Naive thymus-derived CD8-positive, alpha-beta T cell (primary cell): ENCODE measurements around the gene ARHGAP25. TPM values are rescaled to one million over a fixed set of nuclear protein-coding genes. Genes with fewer than 3 reads are reported as not detected.

Experiments used
- ATAC-seq, 2 donors: fragments of 150-1000 bp; cut with Tn5 transposase in 1 of 2; sonication (Bioruptor Pico), chemical (Tn5 transposase) in 1 of 2; 1 replicate in 1 of 2; 2 replicates in 1 of 2; pipeline ENCODE4 v1.10.0; 2021; ENCODE audit warnings: mild to moderate bottlenecking in 2 of 2, moderate library complexity in 2 of 2
- POLR2A ChIA-PET: fragments of 350-600 bp; sonication (Branson Sonifier 250); formaldehyde crosslinking; loops from one replicate; lab custom pipeline; 2021; ENCODE audit warnings: antibody characterized with exemption; lab: Charles Lee
- DNase-seq, 10 donors: peaks; one replicate each; pipeline versions ENCODE4 v3.0.0 to v3.0.0-alpha.2; 2020 to 2022
- H3K27ac Mint-ChIP-seq, 10 donors: one replicate each; pipeline ENCODE4 v1.8.0; 2020 to 2022; ENCODE audit warnings: mild to moderate bottlenecking in 10 of 10, mixed read lengths in 10 of 10, moderate library complexity in 4 of 10, inconsistent platforms in 1 of 10
- H3K27me3 Mint-ChIP-seq, 5 donors: one replicate each; pipeline ENCODE4 v1.8.0; 2021 to 2022; ENCODE audit warnings: mixed read lengths in 5 of 5
- H3K36me3 Mint-ChIP-seq, 3 donors: one replicate each; pipeline ENCODE4 v1.8.0; 2020 to 2022; ENCODE audit warnings: mixed read lengths in 3 of 3, mild to moderate bottlenecking in 2 of 3, inconsistent platforms in 1 of 3
- H3K4me1 Mint-ChIP-seq, 4 donors: one replicate each; pipeline ENCODE4 v1.8.0; 2021 to 2022; ENCODE audit warnings: mixed read lengths in 4 of 4
- H3K4me3 Mint-ChIP-seq, 10 donors: one replicate each; pipeline ENCODE4 v1.8.0; 2020 to 2022; ENCODE audit warnings: mild to moderate bottlenecking in 10 of 10, mixed read lengths in 10 of 10, moderate library complexity in 6 of 10, inconsistent platforms in 1 of 10
- H3K9me3 Mint-ChIP-seq, 9 donors: one replicate each; pipeline ENCODE4 v1.8.0; 2020 to 2022; ENCODE audit warnings: mixed read lengths in 9 of 9, mild to moderate bottlenecking in 3 of 9, inconsistent platforms in 1 of 9, moderate library complexity in 1 of 9
- polyA plus RNA-seq, 3 donors: library from polyadenylated mRNA; unstranded; fragments of 300-500 nt; fragmentation: Illumina TruSeq; gene quantifications; one replicate each; pipeline ENCODE4 v1.2.3, GENCODE V29; 2021
- total RNA-seq, 8 experiments: library from RNA in 2 of 8; stranded (reverse) in 2 of 8; gene quantifications; one replicate each; pipeline ENCODE4 v1.2.3 and lab custom pipeline; 2021 to 2026

Gene ARHGAP25
- total and polyA plus RNA-seq, 5 experiments from 2014 or later = 76.5 to 124 (median 104) TPM

DNA sequence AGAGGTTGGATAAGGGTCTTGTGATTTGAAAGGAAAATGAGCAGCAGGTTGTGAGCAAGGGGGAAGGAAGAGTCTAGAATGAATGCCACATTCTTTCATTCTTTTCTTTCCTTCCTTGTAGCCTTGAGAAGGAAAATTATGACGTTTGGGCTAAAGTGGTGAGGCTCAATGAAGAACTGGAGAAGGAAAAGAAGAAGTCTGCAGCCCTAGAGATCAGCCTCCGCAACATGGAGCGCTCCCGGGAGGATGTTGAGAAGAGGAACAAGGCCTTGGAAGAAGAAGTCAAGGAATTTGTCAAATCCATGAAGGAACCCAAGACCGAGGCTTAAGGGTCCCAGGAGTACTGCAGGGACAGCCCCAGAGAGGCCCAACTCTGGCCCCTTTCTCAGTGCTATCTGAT, 91.3 kb downstream of the ARHGAP25 start:
- Mint-ChIP-seq H3K9me3 (no peaks in the 10 kb centered on the region), H3K36me3 (peaks cover 7 to 69% (median 20%) of the 10 kb centered on the region in 3 donors), H3K27ac (peak overlapping the region; percentile 28 to 96 (median 80)), H3K27me3 (no peaks in the 10 kb centered on the region), H3K4me1 (peaks cover 28 to 73% (median 44%) of the 10 kb centered on the region in 4 donors), H3K4me3 (no peak overlapping the region)
- DNase-seq = no peak
- ATAC-seq = no peak
- POLR2A ChIA-PET = interaction anchor here (1.6 kb wide), 1 partner anchor 8 kb away, joined by 3 read pairs; no protein-coding TSS in a partner anchor

DNA sequence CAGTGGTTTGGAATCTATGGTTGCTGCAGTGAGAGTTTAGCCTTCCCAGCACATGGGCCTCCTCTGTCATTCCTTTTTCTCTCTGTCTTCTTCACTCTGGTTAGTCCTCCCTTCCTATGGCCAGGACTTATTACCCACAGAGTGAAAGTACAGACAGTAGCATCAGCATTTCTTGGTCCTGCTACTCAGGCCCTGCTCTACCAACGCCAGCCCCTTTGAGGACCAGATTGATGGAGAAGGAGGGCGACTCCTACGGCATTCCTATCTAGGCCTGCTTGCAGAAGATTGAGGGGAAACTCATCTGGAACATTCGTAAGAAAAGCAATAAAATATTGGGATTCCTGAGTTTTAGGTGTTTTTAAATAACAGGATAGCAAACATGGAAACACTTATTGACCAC, 93.1 kb downstream of the ARHGAP25 start:
- POLR2A ChIA-PET = interaction anchor here (1.2 kb wide), 1 partner anchor 80 kb away, joined by 3 read pairs; no protein-coding TSS in a partner anchor

GRCh38 chr2:68828887-68829708, 94.5 kb downstream of the ARHGAP25 start:
- Mint-ChIP-seq H3K4me3 (peak overlapping the region; percentile 46 to 93 (median 79)), H3K4me1 (peaks cover 33 to 78% (median 67%) of the 10 kb centered on the region in 4 donors), H3K27ac (peak overlapping the region; percentile 87 to 98 (median 92)), H3K9me3 (no peaks in the 10 kb centered on the region), H3K36me3 (peaks cover 4 to 39% (median 8%) of the 10 kb centered on the region in 3 donors), H3K27me3 (no peaks in the 10 kb centered on the region)
- POLR2A ChIA-PET = interaction anchor here (0.8 to 2.8 kb wide), 16 partner anchors 10 to 362 kb away, joined by 3 to 14 read pairs (median 4); partner anchors contain the start of genes APLF and FBXO48
- DNase-seq (peak; percentile 41 to 86 (median 62)), ATAC-seq (peak; percentile 71 to 83)

More for the DNA sequence above, 93.1 kb downstream of the ARHGAP25 start:
- no peak for DNase-seq
- Mint-ChIP-seq H3K27ac (peak overlapping the region; percentile 87 to 98 (median 92)), H3K4me3 (peak overlapping the region in 1 of 10 donors; percentile 8), H3K36me3 (peaks cover 7 to 51% (median 17%) of the 10 kb centered on the region in 3 donors), H3K27me3 (no peaks in the 10 kb centered on the region), H3K9me3 (no peaks in the 10 kb centered on the region), H3K4me1 (peaks cover 39 to 86% (median 61%) of the 10 kb centered on the region in 4 donors)
- no peak for ATAC-seq

DNA sequence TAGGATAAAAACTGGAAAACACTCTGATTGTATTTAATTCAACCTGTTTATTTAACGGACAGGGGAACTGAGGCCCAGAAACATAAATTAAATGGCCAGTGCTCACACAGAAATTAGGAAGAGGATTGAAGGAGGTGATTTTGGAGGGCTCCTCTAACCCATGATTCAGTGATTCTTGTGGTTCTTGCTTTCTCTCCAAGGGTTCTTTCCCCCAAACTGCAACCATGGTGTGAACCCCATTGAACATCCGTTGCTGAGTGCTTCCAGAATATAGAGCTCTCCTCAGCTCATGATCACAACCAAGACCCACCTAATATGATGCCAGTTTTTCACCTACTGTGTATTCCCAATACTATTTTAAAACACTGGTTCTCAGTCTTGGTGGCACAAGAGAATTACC, 95.1 kb downstream of the ARHGAP25 start:
- peak in 1 of 10 donors; percentile 26 for DNase-seq
- Mint-ChIP-seq H3K36me3 (peaks cover 4 to 32% (median 6%) of the 10 kb centered on the region in 3 donors), H3K4me3 (peak overlapping the region; percentile 46 to 93 (median 79)), H3K27ac (peak overlapping the region; percentile 87 to 98 (median 92)), H3K9me3 (no peaks in the 10 kb centered on the region), H3K27me3 (no peaks in the 10 kb centered on the region), H3K4me1 (peaks cover 32 to 75% (median 69%) of the 10 kb centered on the region in 4 donors)
- POLR2A ChIA-PET = interaction anchor here (0.8 to 2.8 kb wide), 15 partner anchors 9 to 363 kb away, joined by 3 to 14 read pairs (median 4); partner anchors contain the start of genes APLF and FBXO48
- peak; percentile 33 to 50 for ATAC-seq

- Mint-ChIP-seq H3K36me3 (peaks cover 0 to 12% (median 0%) of the 10 kb centered on the region in 3 donors), H3K9me3 (no peaks in the 10 kb centered on the region), H3K4me3 (peak overlapping the region in 9 of 10 donors; percentile 49 to 72 (median 56)), H3K27me3 (no peaks in the 10 kb centered on the region), H3K27ac (peak overlapping the region in 9 of 10 donors; percentile 55 to 96 (median 88)), H3K4me1 (peaks cover 34 to 88% (median 64%) of the 10 kb centered on the region in 4 donors)
- POLR2A ChIA-PET = interaction anchor here (1.7 kb wide), 1 partner anchor 16 kb away, joined by 4 read pairs; no protein-coding TSS in a partner anchor
- DNase-seq (no peak), ATAC-seq (peak in 1 of 2 donors; percentile 38)
These were observed 97.1 kb downstream of the ARHGAP25 start for GRCh38 chr2:68831686-68832232.

- Mint-ChIP-seq H3K9me3 (no peaks in the 10 kb centered on the region), H3K27me3 (no peaks in the 10 kb centered on the region), H3K4me1 (peaks cover 37 to 93% (median 66%) of the 10 kb centered on the region in 4 donors), H3K4me3 (peak overlapping the region in 9 of 10 donors; percentile 49 to 72 (median 56)), H3K36me3 (peaks cover 0 to 9% (median 0%) of the 10 kb centered on the region in 3 donors), H3K27ac (peak overlapping the region; percentile 55 to 96 (median 86))
- DNase-seq (peak in 4 of 10 donors; percentile 4 to 42 (median 11)), ATAC-seq (peak in 1 of 2 donors; percentile 54)
- POLR2A ChIA-PET = no interaction called here
These were observed 97.7 kb downstream of the ARHGAP25 start for GRCh38 chr2:68832233-68832869.

DNA sequence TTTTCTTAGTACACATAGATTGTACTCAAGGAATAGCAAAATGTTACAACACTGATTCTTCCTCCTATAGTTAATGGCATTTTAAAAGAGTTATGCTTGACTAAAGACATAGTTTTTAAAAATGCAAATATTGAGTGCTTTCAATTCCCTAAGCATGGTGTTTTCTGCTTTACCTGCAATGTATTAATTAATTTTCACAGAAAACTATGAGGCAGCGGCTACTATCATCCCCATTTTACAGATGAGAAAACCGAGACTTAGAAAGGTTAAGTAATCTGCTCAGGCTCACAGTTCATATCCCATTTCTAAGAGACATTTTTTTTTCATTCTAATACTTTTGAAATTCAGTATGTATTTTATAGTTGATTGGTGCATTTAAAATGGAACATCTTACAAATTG, 98.6 kb downstream of the ARHGAP25 start:
- Mint-ChIP-seq H3K27ac (peak overlapping the region in 5 of 10 donors; percentile 55 to 96 (median 88)), H3K27me3 (no peaks in the 10 kb centered on the region), H3K4me1 (peaks cover 37 to 93% (median 64%) of the 10 kb centered on the region in 4 donors), H3K4me3 (no peak overlapping the region), H3K9me3 (no peaks in the 10 kb centered on the region), H3K36me3 (peaks cover 0 to 1% (median 0%) of the 10 kb centered on the region in 3 donors)
- DNase-seq = no peak
- ATAC-seq = no peak
- POLR2A ChIA-PET = interaction anchor here (1.1 kb wide), 1 partner anchor 81 kb away, joined by 3 read pairs; no protein-coding TSS in a partner anchor

DNA sequence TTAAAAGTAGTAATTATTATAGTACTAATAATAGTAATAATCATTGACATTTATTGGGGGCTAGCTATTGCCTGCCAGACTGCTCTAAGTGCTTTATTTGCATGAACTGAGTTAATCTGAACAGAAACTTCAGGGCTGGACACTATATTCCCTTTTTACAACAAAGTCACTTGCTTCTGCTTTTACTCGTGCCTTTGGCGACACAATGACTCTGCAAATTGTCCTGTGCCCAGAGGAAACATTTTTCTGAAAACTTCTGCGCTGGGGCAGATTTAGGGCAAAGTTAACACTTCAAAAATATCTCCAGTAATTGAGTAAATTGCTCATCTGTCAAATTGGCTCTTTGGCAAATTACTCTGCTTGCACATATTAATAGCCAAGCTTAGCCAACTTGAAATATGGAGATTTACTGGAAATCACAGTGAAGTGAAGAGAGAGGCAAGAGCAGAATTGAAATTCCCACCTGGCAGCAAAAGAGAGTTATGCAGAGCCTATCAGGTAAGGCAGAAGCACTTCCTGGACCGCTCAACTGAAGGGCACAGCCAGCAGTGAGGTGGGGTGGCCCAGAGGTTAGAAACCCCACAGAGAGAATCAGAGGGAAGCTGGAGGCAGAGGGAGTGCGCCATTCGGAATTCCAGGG, 100.2 kb downstream of the ARHGAP25 start:
- no peak for ATAC-seq
- peak overlapping the region in 4 of 10 donors; percentile 12 to 40 (median 31) for H3K27ac Mint-ChIP-seq
- no peaks in the 10 kb centered on the region for H3K36me3 Mint-ChIP-seq
- H3K9me3 Mint-ChIP-seq = no peaks in the 10 kb centered on the region
- H3K4me1 Mint-ChIP-seq = peaks cover 24 to 76% (median 47%) of the 10 kb centered on the region in 4 donors
- no peaks in the 10 kb centered on the region for H3K27me3 Mint-ChIP-seq
- POLR2A ChIA-PET = interaction anchor here (0.7 to 1.3 kb wide), 2 partner anchors 10 to 69 kb away, joined by 3 to 7 read pairs; no protein-coding TSS in a partner anchor
- DNase-seq = no peak
- no peak overlapping the region for H3K4me3 Mint-ChIP-seq

GRCh38 chr2:68835621-68836020, 101.0 kb downstream of the ARHGAP25 start:
- Mint-ChIP-seq H3K27ac (peak overlapping the region in 1 of 10 donors; percentile 27), H3K36me3 (no peaks in the 10 kb centered on the region), H3K27me3 (no peaks in the 10 kb centered on the region), H3K4me3 (no peak overlapping the region), H3K4me1 (peaks cover 21 to 68% (median 39%) of the 10 kb centered on the region in 4 donors), H3K9me3 (no peaks in the 10 kb centered on the region)
- POLR2A ChIA-PET = interaction anchor here (0.6 to 1.6 kb wide), 3 partner anchors 70 to 1145 kb away, joined by 3 to 7 read pairs (median 5); no protein-coding TSS in a partner anchor
- DNase-seq (no peak), ATAC-seq (no peak)

GRCh38 chr2:68837164-68837860, 102.7 kb downstream of the ARHGAP25 start:
- H3K9me3 Mint-ChIP-seq = no peaks in the 10 kb centered on the region
- peak overlapping the region in 1 of 10 donors; percentile 17 for H3K27ac Mint-ChIP-seq
- peak overlapping the region in 1 of 10 donors; percentile 27 for H3K4me3 Mint-ChIP-seq
- POLR2A ChIA-PET = no interaction called here
- peak; percentile 83 to 94 for ATAC-seq
- H3K27me3 Mint-ChIP-seq = no peaks in the 10 kb centered on the region
- H3K36me3 Mint-ChIP-seq = no peaks in the 10 kb centered on the region
- peaks cover 12 to 51% (median 22%) of the 10 kb centered on the region in 4 donors for H3K4me1 Mint-ChIP-seq
- DNase-seq = peak; percentile 49 to 81 (median 65)

- no peak overlapping the region for H3K4me3 Mint-ChIP-seq
- POLR2A ChIA-PET = interaction anchor here (1.6 kb wide), 2 partner anchors 70 to 72 kb away, joined by 5 read pairs; no protein-coding TSS in a partner anchor
- H3K9me3 Mint-ChIP-seq = no peaks in the 10 kb centered on the region
- H3K27me3 Mint-ChIP-seq = no peaks in the 10 kb centered on the region
- peaks cover 8 to 45% (median 16%) of the 10 kb centered on the region in 4 donors for H3K4me1 Mint-ChIP-seq
- ATAC-seq (no peak), DNase-seq (no peak)
- H3K36me3 Mint-ChIP-seq = no peaks in the 10 kb centered on the region
- H3K27ac Mint-ChIP-seq = peak overlapping the region in 1 of 10 donors; percentile 17
These were observed 103.3 kb downstream of the ARHGAP25 start for GRCh38 chr2:68837861-68838341.
